A673 (cell line): ENCODE measurements around the gene LAMB4. TPM values are rescaled to one million over a fixed set of nuclear protein-coding genes. Genes with fewer than 3 reads are reported as not detected.

Experiments used
- BruUV-seq: library from RNA; stranded (reverse); fragments of 400-500 nt; replicated peaks from 2 replicates; lab custom pipeline; 2021; lab: Mats Ljungman, UMichigan
- CTCF ChIA-PET: fragments of 300-600 bp; sonication (Branson Sonifier 250); formaldehyde crosslinking; loops from one replicate; lab custom pipeline; 2022; ENCODE audit warnings: antibody characterized with exemption; lab: Charles Lee
- POLR2A ChIA-PET: fragments of 300-600 bp; sonication (Branson Sonifier 250); formaldehyde crosslinking; loops from one replicate; lab custom pipeline; 2022; ENCODE audit warnings: antibody characterized with exemption; ENCODE audit not compliant: low non-redundant PET; lab: Charles Lee
- DNase-seq: peaks from one replicate; pipeline ENCODE4 v3.0.0-alpha.2; 2015; ENCODE audit warnings: low spot score
- H3K27ac ChIP-seq: fragments of 200-600 bp; sonication (generic); 2 replicates; pipeline ENCODE4 v1.5.1; 2016; ENCODE audit warnings: mixed run types, low read depth, mild to moderate bottlenecking, mixed read lengths, antibody characterized with exemption, low read length; ENCODE audit not compliant: poor library complexity, severe bottlenecking
- H3K27me3 ChIP-seq: fragments of 200-600 bp; sonication (generic); replicated peaks from 2 replicates; pipeline ENCODE4 v1.6.1; 2017; ENCODE audit warnings: mixed run types, low read depth, mild to moderate bottlenecking, mixed read lengths, antibody characterized with exemption, low read length; ENCODE audit not compliant: insufficient read depth, poor library complexity
- H3K36me3 ChIP-seq: fragments of 200-600 bp; sonication (generic); 2 replicates; pipeline ENCODE4 v1.6.1; 2016; ENCODE audit warnings: mixed run types, mild to moderate bottlenecking, mixed read lengths, antibody characterized with exemption, low read length; ENCODE audit not compliant: insufficient read depth, poor library complexity, severe bottlenecking
- H3K4me1 ChIP-seq: fragments of 200-600 bp; sonication (generic); 2 replicates; pipeline ENCODE4 v1.6.1; 2017; ENCODE audit warnings: mixed run types, mild to moderate bottlenecking, mixed read lengths, antibody characterized with exemption, low read length; ENCODE audit not compliant: insufficient read depth, poor library complexity, severe bottlenecking
- H3K4me3 ChIP-seq: fragments of 200-600 bp; sonication (generic); 2 replicates; pipeline ENCODE4 v1.5.1; 2016; ENCODE audit warnings: low read depth, mixed run types, mild to moderate bottlenecking, mixed read lengths, low read length; ENCODE audit not compliant: poor library complexity, severe bottlenecking
- H3K9me3 ChIP-seq: fragments of 200-600 bp; sonication (generic); 2 replicates; pipeline ENCODE4 v1.6.1; 2016; ENCODE audit warnings: mixed run types, low read depth, mild to moderate bottlenecking, mixed read lengths, antibody characterized with exemption, low read length; ENCODE audit not compliant: poor library complexity, severe bottlenecking
- CTCF ChIP-seq: fragments of 300-800, 200-600 bp; sonication (generic); conservative IDR thresholded peaks from 2 replicates; pipeline ENCODE4 v1.5.1; 2017; ENCODE audit warnings: low read depth, mild to moderate bottlenecking, antibody characterized with exemption, low read length, moderate library complexity, mixed read lengths
- EZH2 ChIP-seq: fragments of 200-600 bp; sonication (generic); IDR thresholded peaks from 2 replicates; pipeline ENCODE4 v1.6.1; 2017; ENCODE audit warnings: borderline replicate concordance, low read depth, mild to moderate bottlenecking, mixed read lengths, antibody characterized with exemption, low read length; ENCODE audit not compliant: poor library complexity, severe bottlenecking
- intact Hi-C: fragments of 100-400 bp; cut with micrococcal nuclease; formaldehyde crosslinking; loops from one replicate; pipeline ENCODE4 v1.10.0; 2022; ENCODE audit not compliant: unreplicated experiment
- total RNA-seq: library from RNA; stranded (reverse); gene quantifications from 2 replicates; pipeline ENCODE4 v1.2.3, GENCODE V29; 2021

The LAMB4 gene
- total RNA-seq, 1 experiment from 2014 or later, result 0.21 TPM

GRCh38 chr7:108094933-108095710 is 35.0 kb downstream of the LAMB4 start:
- H3K36me3 ChIP-seq, result no peaks in the 10 kb centered on the region
- ChIA-PET POLR2A (interaction anchor here (0.6 to 0.8 kb wide), 2 partner anchors 17 to 26 kb away, joined by 11 to 13 read pairs; no protein-coding TSS in a partner anchor), CTCF (interaction anchor here (0.6 kb wide), 1 partner anchor 127 kb away, joined by 3 read pairs; no protein-coding TSS in a partner anchor)
- no peak overlapping the region for H3K4me3 ChIP-seq
- H3K27me3 ChIP-seq, result no peaks in the 10 kb centered on the region
- intact Hi-C loops, result no loop called here
- no TSS peak for BruUV-seq
- peak overlapping the region; percentile 15 for H3K27ac ChIP-seq
- TF ChIP-seq EZH2 (no peak), CTCF (no peak)
- DNase-seq, result peak; percentile 64
- peaks cover 22% of the 10 kb centered on the region for H3K4me1 ChIP-seq
- no peaks in the 10 kb centered on the region for H3K9me3 ChIP-seq

GRCh38 chr7:108094346-108094745 is 35.8 kb downstream of the LAMB4 start:
- ChIA-PET POLR2A (interaction anchor here (0.6 to 0.8 kb wide), 2 partner anchors 16 to 27 kb away, joined by 11 to 13 read pairs; no protein-coding TSS in a partner anchor), CTCF (interaction anchor here (0.6 kb wide), 1 partner anchor 127 kb away, joined by 3 read pairs; no protein-coding TSS in a partner anchor)
- Histone ChIP-seq H3K27me3 (no peaks in the 10 kb centered on the region), H3K27ac (peak overlapping the region; percentile 15), H3K9me3 (no peaks in the 10 kb centered on the region), H3K4me3 (no peak overlapping the region), H3K36me3 (no peaks in the 10 kb centered on the region), H3K4me1 (peaks cover 22% of the 10 kb centered on the region)
- no peak for DNase-seq
- TF ChIP-seq CTCF (no peak), EZH2 (no peak)
- no TSS peak for BruUV-seq
- intact Hi-C loops, result no loop called here

- Histone ChIP-seq H3K27ac (no peak overlapping the region), H3K9me3 (no peaks in the 10 kb centered on the region), H3K36me3 (no peaks in the 10 kb centered on the region), H3K27me3 (no peaks in the 10 kb centered on the region), H3K4me1 (peaks cover 22% of the 10 kb centered on the region), H3K4me3 (no peak overlapping the region)
- no TSS peak for BruUV-seq
- intact Hi-C loops, result no loop called here
- POLR2A ChIA-PET, result no interaction called here
- no peak for TF ChIP-seq CTCF
- no peak for TF ChIP-seq EZH2
- no peak for DNase-seq
- CTCF ChIA-PET, result no interaction called here
Measured at GRCh38 chr7:108093851-108094331, 36.3 kb downstream of the LAMB4 start.
